VCaP (cell line): ENCODE measurements around the gene SLC24A3.

ENCODE experiments used
- H3K27ac ChIP-seq: fragments of 450-650 bp; 2 replicates; pipeline ENCODE4 v1.5.1; 2017
- CTCF ChIP-seq: fragments of 450-650 bp; conservative IDR thresholded peaks from 2 replicates; pipeline ENCODE4 v1.5.1; 2017; ENCODE audit warnings: mild to moderate bottlenecking, moderate library complexity

Gene SLC24A3

GRCh38 chr20:19419396-19419795, 207.0 kb downstream of the SLC24A3 start:
- TF ChIP-seq CTCF = no peak
- 0 out of 2 replicates have a peak overlapping the region, but pooled peaks have one; percentile 2 for H3K27ac ChIP-seq

- TF ChIP-seq CTCF = no peak
- H3K27ac ChIP-seq = no peak overlapping the region
These were observed 210.9 kb downstream of the SLC24A3 start for GRCh38 chr20:19423097-19423899.

GRCh38 chr20:19423900-19424620, 211.6 kb downstream of the SLC24A3 start:
- H3K27ac ChIP-seq = no peak overlapping the region
- TF ChIP-seq CTCF = no peak

GRCh38 chr20:19426356-19426755, 213.9 kb downstream of the SLC24A3 start:
- no peak for TF ChIP-seq CTCF
- peak overlapping the region; percentile 91 for H3K27ac ChIP-seq

- H3K27ac ChIP-seq = peak overlapping the region; percentile 91
- no peak for TF ChIP-seq CTCF
These were observed 215.0 kb downstream of the SLC24A3 start for GRCh38 chr20:19427480-19427879.

GRCh38 chr20:19427913-19428312, 215.5 kb downstream of the SLC24A3 start:
- TF ChIP-seq CTCF = no peak
- H3K27ac ChIP-seq = peak overlapping the region; percentile 91

GRCh38 chr20:19428324-19428723, 215.9 kb downstream of the SLC24A3 start:
- no peak for TF ChIP-seq CTCF
- peak overlapping the region; percentile 91 for H3K27ac ChIP-seq
